HEK293T (cell line): ENCODE results near the gene PCNA.
A peak's percentile ranks its signal among the peaks of the same experiment; 100 is the strongest.

Experiments used
- CTCF ChIA-PET: fragments of 350-600 bp; formaldehyde crosslinking; extraction: SDS; loops from one replicate; lab custom pipeline; 2021; ENCODE audit warnings: antibody characterized with exemption, inconsistent platforms; lab: Yijun Ruan, JAX
- POLR2A ChIA-PET: fragments of 350-600 bp; formaldehyde crosslinking; extraction: SDS; loops from one replicate; lab custom pipeline; 2020; ENCODE audit warnings: antibody characterized with exemption, inconsistent platforms; lab: Yijun Ruan, JAX
- DNase-seq: peaks from one replicate; pipeline ENCODE4 v3.0.0; 2012; ENCODE audit warnings: mixed read lengths; ENCODE audit errors: extremely low spot score
- ARNT ChIP-seq: fragments of 450-650 bp; IDR thresholded peaks from 2 replicates; pipeline ENCODE4 v1.6.1; 2017; ENCODE audit warnings: mild to moderate bottlenecking
- BHLHE40 ChIP-seq: fragments of 450-650 bp; IDR thresholded peaks from 2 replicates; pipeline ENCODE4 v1.6.1; 2016; ENCODE audit warnings: mild to moderate bottlenecking, moderate library complexity, borderline replicate concordance
- CTBP1 ChIP-seq: fragments of 450-650 bp; IDR thresholded peaks from 2 replicates; pipeline ENCODE4 v1.6.1; 2016; ENCODE audit warnings: borderline replicate concordance
- ELF4 ChIP-seq: fragments of 450-650 bp; IDR thresholded peaks from 2 replicates; pipeline ENCODE4 v1.6.1; 2017; ENCODE audit warnings: antibody characterized with exemption
- FOXA1 ChIP-seq: fragments of 450-650 bp; IDR thresholded peaks from 2 replicates; pipeline ENCODE4 v1.6.1; 2016; ENCODE audit warnings: mild to moderate bottlenecking
- FOXK2 ChIP-seq: fragments of 450-650 bp; IDR thresholded peaks from 2 replicates; pipeline ENCODE4 v1.6.1; 2016; ENCODE audit warnings: mild to moderate bottlenecking
- FOXM1 ChIP-seq: fragments of 450-650 bp; IDR thresholded peaks from 2 replicates; pipeline ENCODE4 v1.6.1; 2017; ENCODE audit warnings: mild to moderate bottlenecking, borderline replicate concordance
- HDGF ChIP-seq: fragments of 450-650 bp; IDR thresholded peaks from 2 replicates; pipeline ENCODE4 v1.6.1; 2017; ENCODE audit warnings: antibody characterized with exemption, borderline replicate concordance
- L3MBTL2 ChIP-seq: fragments of 450-650 bp; conservative IDR thresholded peaks from 2 replicates; pipeline ENCODE4 v1.6.1; 2016; ENCODE audit warnings: mild to moderate bottlenecking
- LEF1 ChIP-seq: fragments of 450-650 bp; IDR thresholded peaks from 2 replicates; pipeline ENCODE4 v1.6.1; 2017; ENCODE audit warnings: mild to moderate bottlenecking, borderline replicate concordance
- NFRKB ChIP-seq: fragments of 450-650 bp; IDR thresholded peaks from 2 replicates; pipeline ENCODE4 v1.6.1; 2016; ENCODE audit warnings: mild to moderate bottlenecking, moderate library complexity
- PKNOX1 ChIP-seq: fragments of 450-650 bp; IDR thresholded peaks from 2 replicates; pipeline ENCODE4 v1.6.1; 2016
- SP1 ChIP-seq: fragments of 450-650 bp; IDR thresholded peaks from 2 replicates; pipeline ENCODE4 v1.6.1; 2017
- SUZ12 ChIP-seq: fragments of 450-650 bp; IDR thresholded peaks from 2 replicates; pipeline ENCODE4 v1.6.1; 2016; ENCODE audit warnings: mild to moderate bottlenecking
- TARDBP ChIP-seq: fragments of 450-650 bp; IDR thresholded peaks from 2 replicates; pipeline ENCODE4 v1.6.1; 2016
- ZNF384 ChIP-seq: fragments of 450-650 bp; IDR thresholded peaks from 2 replicates; pipeline ENCODE4 v1.6.1; 2016

The PCNA gene

GRCh38 chr20:5119435-5120184, at the start of gene PCNA:
TSS of gene PCNA (minus strand) at chr20:5119958. CDS start at chr20:5119798, 160 bp downstream.
- no peak for TF ChIP-seq BHLHE40
- no peak for TF ChIP-seq FOXA1
- no peak for TF ChIP-seq ZNF384
- no peak for TF ChIP-seq LEF1
- TF ChIP-seq FOXM1: no peak
- TF ChIP-seq SUZ12: no peak
- no peak for TF ChIP-seq SP1
- no peak; the same call in none of the 2 replicates for TF ChIP-seq CTBP1
- TF ChIP-seq TARDBP: no peak
- peak; percentile 99 for TF ChIP-seq L3MBTL2
- TF ChIP-seq NFRKB: no peak
- peak; percentile 66; the same call in 1 of the 2 replicates for TF ChIP-seq ELF4
- TF ChIP-seq ARNT: no peak
- 0 out of 2 replicates have a peak, but pooled peaks have one; percentile 62 for TF ChIP-seq HDGF
- POLR2A ChIA-PET: interaction anchor here (0.6 to 2.3 kb wide), 11 partner anchors 11 to 360 kb away, joined by 3 to 20 read pairs (median 4); no protein-coding TSS in a partner anchor
- peak; percentile 90 for DNase-seq
- CTCF ChIA-PET: interaction anchor here (1.2 to 1.9 kb wide), 2 partner anchors 73 to 103 kb away, joined by 3 to 7 read pairs; no protein-coding TSS in a partner anchor

- ChIA-PET POLR2A (no interaction called here), CTCF (interaction anchor here (0.6 kb wide), 1 partner anchor 42 kb away, joined by 3 read pairs; the partner anchor contains the start of gene CDS2)
- no peak for TF ChIP-seq PKNOX1
- TF ChIP-seq CTBP1: no peak
- TF ChIP-seq SUZ12: no peak
- no peak for TF ChIP-seq HDGF
- TF ChIP-seq TARDBP: no peak
- DNase-seq: no peak
These were observed 49.1 kb upstream of the PCNA start for GRCh38 chr20:5168651-5169396.

GRCh38 chr20:5164645-5165625, 45.2 kb upstream of the PCNA start:
- ChIA-PET CTCF (no interaction called here), POLR2A (no interaction called here)
- DNase-seq: no peak
- TF ChIP-seq BHLHE40 (no peak), NFRKB (no peak), SUZ12 (no peak), FOXA1 (no peak), SP1 (no peak), ZNF384 (no peak), L3MBTL2 (no peak)

- ChIA-PET POLR2A (no interaction called here), CTCF (no interaction called here)
- no peak for TF ChIP-seq HDGF
- no peak for TF ChIP-seq BHLHE40
- TF ChIP-seq L3MBTL2: no peak
- no peak for TF ChIP-seq ZNF384
- TF ChIP-seq ARNT: no peak
- no peak for TF ChIP-seq CTBP1
- no peak for TF ChIP-seq TARDBP
- TF ChIP-seq FOXM1: no peak
- no peak for TF ChIP-seq SP1
- TF ChIP-seq NFRKB: no peak
- TF ChIP-seq ELF4: no peak
- no peak for TF ChIP-seq SUZ12
- TF ChIP-seq PKNOX1: no peak
- TF ChIP-seq LEF1: no peak
- no peak for TF ChIP-seq FOXA1
- no peak for TF ChIP-seq FOXK2
- no peak for DNase-seq
These were observed 41.9 kb upstream of the PCNA start for GRCh38 chr20:5161536-5162164.

GRCh38 chr20:5160882-5161281, 41.1 kb upstream of the PCNA start:
- ChIA-PET POLR2A (no interaction called here), CTCF (no interaction called here)
- no peak for TF ChIP-seq PKNOX1
- TF ChIP-seq FOXA1: no peak
- TF ChIP-seq BHLHE40: no peak
- no peak for TF ChIP-seq FOXM1
- TF ChIP-seq SP1: no peak
- TF ChIP-seq HDGF: no peak
- no peak for TF ChIP-seq TARDBP
- TF ChIP-seq FOXK2: no peak
- TF ChIP-seq ELF4: no peak
- DNase-seq: no peak
